GM21528 (cell line): ENCODE measurements around the gene ATP6V0D1.
"Not testable (repeated sequence)": the region's sequence is repeated elsewhere in the genome, so short reads cannot be mapped to it uniquely, and the experiment has no call there.

Experiments
- ATAC-seq: cut with Tn5 transposase; IDR thresholded peaks from one replicate; pipeline ENCODE4 v1.9.1; 2021; ENCODE audit warnings: mild to moderate bottlenecking, moderate library complexity; ENCODE audit not compliant: unreplicated experiment, low FRiP score

Gene ATP6V0D1

DNA sequence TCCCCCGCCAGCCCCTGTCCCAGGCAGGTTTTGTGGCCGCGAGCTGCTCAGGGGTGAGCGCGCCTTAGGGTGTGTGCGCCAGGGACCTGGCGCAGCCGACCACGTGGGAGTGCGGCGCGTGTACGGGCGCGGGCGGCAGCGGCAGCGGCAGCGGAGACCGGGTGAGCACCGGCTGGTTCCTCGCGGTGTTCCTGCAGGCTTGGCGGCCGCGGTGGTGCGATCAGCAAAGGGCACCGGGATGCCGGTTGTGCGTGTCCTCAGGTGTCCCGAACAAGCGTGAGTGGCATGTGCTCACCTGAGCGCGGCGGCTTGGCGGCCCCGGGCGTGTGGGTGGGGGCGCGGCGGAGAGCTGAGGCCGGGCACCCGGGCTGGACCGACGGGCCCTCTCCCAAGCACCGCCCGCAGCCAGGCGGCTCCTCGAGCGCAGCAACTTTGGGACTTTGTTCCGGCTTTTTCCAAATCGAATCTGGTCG, 50.4 kb downstream of the ATP6V0D1 start:
- ATAC-seq = no peak

DNA sequence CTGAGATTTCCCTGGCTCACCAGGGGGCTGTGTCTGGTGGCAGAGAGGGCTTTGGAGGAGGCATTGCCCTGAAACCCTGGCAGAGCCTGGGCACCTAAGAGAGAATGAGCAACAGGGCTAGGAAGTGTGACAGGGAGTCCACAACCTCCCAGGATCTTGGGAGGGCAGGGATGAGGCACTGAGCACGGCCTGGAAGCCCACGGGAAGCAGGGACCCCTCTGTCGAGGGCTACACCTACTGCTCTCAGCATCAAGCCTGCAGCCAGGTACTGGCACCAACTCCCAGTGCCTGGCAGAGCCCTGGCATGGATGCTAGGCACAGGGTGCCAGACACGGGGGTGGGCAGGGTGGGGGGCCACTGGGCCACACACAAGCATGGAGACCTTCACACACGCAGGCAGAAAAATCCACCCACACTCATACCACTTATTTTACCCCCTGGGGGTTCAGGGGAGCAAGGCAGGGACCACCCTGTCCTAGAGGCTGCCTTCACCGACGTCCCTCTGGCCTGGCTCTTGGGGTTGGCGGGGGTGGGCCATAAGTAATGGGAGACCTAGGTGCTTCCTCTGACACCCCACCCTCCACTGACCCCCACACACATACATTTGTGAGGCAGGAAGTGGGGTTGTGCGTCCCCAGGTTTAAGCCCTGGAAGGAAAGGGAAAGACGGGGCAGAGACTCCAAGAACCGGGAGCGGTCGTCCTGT, 51.0 kb downstream of the ATP6V0D1 start:
- ATAC-seq = no peak

DNA sequence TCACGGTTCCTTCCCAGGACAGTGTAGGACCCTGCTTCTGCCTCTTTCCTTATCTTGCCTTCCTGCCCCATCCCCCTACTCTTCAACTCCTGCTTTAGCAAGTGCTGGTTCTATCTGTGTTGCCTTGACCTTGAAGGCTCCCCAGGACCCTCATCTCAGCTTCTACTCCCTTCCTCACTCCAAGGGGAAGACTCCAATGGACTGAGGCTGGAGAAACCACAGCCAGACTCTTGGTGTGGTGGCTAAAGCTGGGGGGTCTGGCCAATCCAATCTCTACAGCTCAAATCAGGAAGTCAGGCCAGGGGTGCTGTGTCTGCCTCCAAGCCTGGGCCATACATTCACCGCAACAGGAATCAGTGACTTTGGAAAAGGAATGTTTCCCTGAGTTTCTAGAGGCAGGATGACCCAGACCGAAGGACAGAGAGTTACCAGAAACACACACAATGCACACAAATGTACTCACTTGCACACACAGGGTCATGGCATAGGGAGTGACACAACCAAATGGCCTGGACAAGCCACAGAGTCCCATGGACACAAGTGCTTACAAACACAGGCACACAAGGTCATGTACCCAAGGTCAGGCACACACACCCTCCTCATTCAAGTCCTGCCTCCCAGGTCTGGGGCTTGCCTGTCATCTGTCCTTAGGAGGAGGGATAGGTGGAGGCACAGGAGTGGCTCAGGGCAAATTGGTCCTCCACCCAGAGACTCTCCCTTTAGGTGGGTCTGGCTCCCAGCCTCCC, 51.7 kb downstream of the ATP6V0D1 start:
- ATAC-seq = no peak

DNA sequence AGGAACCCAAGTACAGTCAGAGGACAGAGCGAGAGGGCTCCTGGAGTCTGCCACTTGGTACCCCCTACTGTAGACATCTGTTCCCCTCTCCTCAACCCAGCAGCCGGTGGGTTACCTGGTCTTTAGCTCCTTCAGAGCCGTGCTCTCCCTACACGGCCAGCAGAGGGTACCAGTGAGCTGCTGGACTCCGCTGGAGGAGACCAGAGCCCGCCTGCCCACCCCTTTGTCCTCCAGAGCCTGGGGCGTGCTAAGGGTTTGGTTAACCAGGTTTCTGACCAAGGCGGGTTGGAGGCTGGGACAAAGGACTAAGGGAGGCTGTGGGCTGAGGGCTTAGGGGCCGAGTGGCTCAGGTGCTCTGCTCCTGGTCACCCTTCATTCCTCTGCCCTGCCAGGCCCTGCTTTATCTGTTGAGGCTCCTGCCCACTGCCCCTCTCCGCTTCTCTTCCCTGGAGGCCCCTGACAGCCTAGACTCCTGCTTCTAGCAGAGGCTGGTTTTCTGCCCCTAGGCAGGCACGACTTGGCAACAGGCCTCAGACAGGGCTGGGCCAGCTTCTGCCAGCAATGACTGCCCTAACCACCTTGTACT, 52.7 kb downstream of the ATP6V0D1 start:
- ATAC-seq = no peak

DNA sequence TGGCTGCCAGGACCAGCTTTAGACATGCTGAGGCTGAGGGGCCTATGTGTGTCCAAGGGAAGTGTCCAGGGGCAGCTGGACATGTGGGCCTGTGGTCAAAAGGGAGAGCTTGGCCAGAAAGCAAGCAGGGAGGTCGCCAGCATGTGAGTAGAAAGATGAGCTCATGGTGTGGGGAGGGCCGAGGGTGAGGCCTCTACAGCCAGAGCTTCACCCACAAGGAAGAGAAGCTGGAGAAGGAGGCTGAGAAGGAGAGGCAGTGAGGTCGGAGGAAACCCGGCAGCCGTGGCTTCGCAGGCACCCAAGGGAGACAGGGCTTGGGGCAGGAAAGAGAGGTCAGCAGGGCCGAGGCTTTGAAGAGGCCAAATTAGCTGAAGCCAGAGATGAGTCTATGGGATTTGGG, 54.0 kb downstream of the ATP6V0D1 start:
- ATAC-seq = no peak

DNA sequence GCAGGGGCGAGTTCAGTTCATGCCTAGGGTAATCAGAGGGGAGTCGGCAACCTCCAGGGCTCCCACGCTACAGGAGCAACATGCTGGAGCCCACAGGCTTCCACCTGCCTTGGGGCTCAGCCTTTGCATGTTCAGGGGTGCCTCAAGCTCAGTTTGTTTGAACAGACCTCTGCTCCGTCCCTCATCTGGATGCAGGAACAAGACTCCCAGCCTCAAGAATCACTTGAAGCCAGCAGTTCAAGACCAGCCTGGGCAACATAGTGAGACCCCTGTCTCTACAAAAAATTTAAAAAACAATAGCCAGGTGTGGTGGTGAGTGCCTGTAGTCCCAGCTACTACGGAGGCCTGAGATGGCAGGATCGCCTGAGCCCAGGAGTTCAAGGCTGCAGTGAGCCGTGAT, 54.9 kb downstream of the ATP6V0D1 start:
- no peak for ATAC-seq

DNA sequence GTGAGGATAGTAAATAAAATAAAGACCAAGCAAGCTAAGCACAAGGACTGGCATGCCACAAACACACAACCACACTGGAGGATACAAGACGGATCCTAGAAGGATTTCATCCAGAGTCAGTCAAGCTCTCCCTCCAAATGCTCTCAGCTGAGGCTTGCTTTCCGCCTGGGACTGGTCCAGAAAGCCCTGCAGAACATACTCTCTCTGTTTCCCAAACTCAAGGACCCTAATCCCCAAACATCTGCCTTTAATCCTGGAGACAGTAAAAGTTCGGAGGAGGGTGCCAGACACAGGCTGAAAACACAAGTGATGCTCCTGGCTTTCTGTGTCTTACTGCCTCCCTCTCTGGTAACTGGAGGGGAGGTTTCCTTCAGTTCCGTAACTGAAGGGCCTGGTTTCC, 55.4 kb downstream of the ATP6V0D1 start:
- no peak for ATAC-seq

DNA sequence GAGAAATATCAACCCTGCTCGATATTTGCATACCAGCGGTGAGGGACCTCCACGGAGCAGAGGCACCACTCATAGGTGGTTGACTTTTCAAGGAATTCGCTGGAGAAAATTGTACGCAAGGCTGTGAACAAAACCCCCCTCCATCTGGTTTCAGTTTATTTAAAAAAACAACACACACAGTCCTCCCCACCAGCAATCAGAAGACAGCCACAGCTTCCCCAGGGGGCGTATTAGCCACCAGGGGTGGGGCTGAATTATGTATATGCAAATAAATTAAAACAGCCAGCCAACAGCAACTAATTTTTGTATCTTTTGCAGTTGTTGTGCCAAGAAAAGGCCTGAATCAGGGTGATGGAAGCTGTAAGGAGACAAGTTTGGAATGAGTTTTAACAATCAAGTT, 55.9 kb downstream of the ATP6V0D1 start:
- ATAC-seq = no peak

DNA sequence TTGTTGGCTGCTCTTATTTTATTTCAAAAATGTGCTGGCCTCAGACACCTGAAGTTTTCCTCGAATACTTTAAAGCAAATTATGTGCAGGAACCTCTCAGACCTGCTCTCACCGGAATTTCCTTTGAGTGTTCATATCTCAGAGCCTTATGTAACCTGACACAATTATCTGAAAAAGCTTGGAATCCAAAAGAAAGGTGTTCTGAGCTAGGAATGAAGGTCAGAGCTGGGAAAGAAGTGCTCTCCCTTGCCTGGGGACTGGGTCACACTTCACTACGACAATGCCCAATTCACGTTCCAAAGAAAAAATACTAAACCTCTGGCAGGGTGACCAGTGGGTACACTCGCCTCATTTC, 56.7 kb downstream of the ATP6V0D1 start:
- no peak for ATAC-seq

DNA sequence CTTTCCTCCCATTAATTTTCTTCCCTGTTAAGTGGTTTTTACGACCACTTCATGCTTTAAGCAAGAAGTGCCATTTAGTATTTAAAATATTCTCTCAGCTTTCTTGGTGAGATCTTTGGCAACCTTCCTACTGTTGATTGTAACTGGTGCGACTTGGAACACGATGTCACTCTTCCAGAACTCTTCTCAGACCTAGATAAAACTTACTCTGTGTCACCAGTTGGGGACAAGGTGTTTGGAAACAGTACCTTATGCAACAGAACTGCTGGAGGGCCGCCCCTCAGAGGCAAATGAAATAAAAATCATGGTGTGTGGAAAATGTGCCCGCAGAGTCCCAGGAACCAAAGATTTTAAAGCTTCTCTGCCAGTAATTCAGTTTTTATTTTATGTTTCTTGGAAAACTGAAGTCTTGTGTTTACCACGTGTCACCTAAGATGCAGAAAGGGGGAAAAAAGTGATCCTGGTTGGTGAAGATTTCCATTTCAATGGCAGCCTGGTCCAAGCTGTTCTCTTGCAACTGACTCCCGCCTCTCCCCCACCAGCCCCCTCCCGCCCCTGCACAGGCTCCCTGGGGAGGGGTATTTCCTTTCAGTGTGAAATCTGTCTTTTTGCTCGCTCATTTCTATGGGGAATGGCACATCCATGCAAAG, 57.2 kb downstream of the ATP6V0D1 start:
- no peak for ATAC-seq

DNA sequence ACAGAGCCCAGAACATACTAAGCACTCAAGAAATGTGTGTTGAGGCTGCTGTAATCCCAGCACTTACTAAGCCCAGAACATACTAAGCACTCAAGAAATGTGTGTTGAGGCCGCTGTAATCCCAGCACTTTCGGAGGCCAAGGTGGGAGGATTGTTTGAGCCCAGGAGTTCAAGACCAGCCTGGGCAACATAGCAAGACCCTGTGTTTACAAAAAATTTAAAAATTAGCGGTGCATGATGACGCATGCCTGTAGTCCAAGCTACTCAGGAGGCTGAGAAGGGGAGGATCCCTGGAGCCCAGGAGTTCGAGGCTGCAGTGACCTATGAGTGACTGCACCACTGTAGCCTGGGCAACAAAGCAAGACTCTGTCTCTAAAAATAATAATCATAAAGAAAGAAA, 57.9 kb downstream of the ATP6V0D1 start:
- ATAC-seq = no peak

DNA sequence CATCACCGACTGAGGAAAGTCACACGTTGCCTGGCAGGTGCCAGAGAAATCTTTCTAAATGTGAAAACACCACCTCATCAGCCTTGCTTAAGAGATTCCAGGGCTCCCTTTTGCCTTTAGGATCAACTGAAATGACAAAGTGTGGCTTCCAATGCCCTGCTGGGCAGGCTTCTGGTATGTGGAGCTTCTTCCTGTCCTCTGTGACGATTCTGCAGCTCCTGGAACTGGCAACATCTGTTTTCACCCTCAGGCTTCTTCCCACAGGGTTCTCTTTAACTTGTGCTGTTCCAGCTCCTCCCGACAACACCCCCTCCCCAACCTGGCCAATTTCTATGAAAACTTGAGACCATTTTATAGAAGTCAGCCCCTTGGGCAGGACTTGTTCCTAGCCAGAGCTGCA, 59.9 kb downstream of the ATP6V0D1 start:
- ATAC-seq = no peak

DNA sequence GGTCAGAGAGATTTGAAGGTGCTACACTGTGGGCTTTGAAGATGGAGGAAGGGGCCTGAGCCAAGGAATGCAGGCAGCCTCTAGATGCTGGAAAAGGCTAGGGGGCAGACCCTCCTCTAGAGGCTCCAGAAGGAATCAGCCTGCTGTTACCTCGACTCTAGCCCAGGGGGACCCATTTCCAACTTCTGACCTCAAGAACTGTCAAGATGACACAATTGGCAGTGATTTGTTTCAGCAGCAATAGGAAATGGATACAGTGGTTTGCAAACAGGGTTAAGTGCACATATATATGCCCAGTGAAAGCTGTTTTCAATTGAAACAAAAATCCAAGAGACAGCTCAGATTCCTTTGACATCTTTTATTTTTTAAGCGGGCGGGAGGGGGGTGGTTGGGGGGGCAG, 61.0 kb downstream of the ATP6V0D1 start:
- ATAC-seq = no peak

DNA sequence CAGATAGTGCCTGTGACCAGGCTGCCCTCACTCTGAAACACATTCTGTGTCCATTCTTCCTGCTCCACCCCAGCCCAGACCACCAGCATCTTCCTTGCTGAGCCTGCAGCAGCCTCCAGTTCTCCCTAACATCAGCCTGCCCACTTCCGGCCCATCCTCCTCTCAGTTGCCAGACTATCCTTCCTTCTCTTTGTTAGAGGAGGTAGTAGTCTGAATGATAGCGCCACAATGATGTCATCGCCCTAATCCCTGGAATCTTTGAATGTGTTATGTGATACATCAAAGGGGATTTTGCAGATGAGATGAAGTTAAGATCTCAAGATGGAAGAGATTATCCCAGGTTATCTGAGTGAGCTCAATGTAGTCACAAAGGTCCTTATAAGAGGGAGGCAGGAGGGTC, 61.5 kb downstream of the ATP6V0D1 start:
- ATAC-seq = no peak

DNA sequence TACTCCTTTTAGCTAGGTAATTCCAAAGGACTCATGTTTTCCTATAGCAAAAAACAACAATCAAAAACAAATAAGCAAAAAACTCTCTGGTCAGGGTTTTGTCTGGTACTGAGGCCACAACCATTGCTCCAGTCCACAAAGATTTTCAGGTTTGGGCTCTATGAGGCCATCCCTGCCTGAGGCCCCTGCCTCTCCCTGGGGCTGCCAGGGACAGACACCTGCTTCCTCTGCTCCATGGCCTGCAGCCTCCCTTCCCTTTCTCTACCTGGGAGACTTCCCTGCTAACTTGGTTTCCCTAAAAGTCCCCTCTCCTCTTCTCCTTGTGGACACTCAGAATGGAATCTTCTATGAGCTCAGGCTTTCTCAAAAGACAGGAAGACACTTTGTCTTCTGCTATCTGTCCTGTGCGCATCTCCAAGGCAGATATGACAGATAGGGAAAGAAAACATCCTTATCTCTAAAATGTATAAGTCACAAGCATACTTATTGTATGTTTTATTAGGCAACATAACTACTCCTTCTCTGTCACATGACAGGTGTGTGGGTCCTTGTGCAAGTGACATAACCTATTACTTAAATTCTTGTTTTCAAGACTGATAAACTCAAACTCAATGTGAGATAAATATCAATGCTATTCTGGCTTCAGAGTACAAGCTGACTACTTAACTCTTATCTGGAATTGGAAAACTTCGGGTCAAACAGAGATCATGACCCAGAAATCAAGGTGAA, 63.5 kb downstream of the ATP6V0D1 start:
- ATAC-seq = no peak

DNA sequence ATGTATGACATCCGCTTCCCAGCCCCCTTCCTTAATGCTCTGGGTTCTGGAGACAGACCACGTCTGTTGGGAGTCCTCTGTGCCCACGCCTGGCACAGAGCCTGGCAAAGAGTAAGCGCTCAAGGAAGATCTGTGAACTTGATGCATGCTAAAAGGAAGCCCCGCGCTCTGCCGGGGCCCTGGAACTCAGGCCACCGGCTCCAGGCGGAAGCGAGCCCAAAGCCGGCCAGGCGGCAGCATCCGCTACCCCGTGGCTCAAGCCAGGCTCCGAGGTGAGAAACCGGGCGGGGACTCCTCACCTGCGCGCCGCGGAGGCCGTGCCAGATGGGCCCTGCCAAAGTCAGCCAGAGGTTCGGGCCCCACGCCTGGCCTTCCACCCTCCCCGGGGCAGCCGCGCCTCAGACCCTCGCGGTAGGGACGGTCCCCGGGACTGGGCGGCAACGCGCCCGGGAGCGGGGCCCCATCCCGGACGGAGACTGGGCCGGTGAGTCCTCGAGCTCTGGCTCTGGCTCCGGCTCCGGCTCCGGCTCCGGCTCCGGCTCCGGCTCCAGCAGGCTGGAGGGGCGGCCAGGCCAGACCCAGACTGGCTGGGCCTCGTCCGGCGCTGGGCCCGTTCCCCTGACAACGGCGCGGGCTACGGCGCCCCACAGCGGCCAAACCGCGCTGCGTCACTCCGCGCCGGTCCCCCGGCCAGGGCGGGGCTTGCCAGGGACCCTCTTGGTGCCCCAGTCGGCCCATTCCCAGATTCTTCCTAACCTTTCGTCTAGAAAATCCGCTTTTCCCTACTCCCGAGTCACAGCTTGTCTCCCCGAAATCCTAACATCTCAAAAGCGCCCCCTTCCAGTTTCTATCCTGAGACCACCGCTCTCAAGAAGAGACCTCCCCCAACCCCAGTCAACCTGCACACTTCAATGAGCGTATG, 64.8 kb downstream of the ATP6V0D1 start, which contains the start of gene ZDHHC1:
ZDHHC1 (minus strand) TSS at position 606 of the 922 bp plus-strand sequence. CDS start 8,702 bp downstream, outside the sequence.
- ATAC-seq = no peak

DNA sequence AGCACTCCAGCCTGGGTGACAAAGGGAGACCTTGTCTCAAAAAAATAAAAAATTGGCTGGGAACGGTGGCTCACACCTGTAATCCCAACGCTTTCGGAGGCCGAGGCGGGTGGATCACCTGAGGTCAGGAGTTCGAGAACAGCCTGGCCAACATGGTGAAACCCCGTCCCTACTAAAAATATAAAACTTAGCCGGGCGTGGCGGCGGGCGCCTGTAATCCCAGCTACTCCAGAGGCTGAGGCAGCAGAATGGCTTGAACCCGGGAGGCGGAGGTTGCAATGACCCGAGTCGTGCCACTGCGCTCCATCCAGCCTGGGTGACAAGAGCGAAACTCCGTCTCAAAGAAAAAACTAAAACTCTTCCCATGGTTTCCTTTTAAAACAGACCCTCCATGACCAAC, 65.5 kb downstream of the ATP6V0D1 start:
- ATAC-seq = not testable (repeated sequence)

DNA sequence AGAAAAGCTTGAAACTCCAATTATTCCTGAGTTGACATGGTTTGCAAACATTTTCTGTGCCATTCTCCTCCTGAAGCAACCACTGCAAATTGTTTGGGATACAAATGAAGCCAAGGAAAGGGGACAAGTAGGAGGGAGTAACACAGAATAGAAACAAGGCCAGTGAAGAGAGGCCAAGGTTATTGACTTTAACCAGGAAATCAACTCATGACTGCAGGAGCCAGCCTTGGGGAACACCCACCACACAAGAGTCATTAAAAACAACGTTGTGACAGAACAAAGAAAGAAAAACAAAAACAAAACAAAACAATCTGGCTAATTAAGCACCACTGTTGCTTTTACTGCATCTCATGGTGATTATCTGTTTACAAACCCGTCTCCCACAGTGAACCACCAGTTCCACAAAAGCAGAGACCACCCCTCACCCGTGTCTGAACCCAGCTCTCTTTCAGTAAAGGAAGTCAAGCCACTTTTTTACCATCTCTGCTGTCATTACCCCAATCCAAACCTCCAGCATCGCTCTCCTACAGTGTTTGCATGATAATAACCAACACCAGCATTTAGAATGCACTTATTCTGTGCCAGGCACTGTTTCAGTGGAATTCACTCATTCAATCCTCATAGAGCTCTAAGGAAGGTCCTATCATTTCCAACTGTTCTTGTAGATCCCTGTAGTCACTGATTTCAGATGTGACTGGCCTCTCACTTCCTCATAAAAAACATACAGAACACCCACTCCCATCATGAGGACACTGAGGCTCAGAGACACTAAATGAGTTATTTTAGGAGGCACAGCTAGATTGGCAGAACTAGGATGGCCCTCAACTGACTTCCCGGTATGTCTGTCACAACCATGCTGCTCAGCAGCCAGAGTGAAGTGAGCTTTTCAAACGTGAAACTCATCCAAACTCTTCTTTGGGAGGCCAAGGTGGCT, 66.7 kb downstream of the ATP6V0D1 start:
- ATAC-seq = no peak
